ENCODE measurements around the gene QARS1.

QARS1 gene

GRCh38 chr3:49124991-49125670 is 20.6 kb upstream of the QARS1 start:
- H3K4me3 Mint-ChIP-seq = no peak overlapping the region
- H3K9me3 Mint-ChIP-seq = no peaks in the 10 kb centered on the region
- no peak for DNase-seq (ENCODE audit: low spot score)
- H3K27me3 Mint-ChIP-seq (ENCODE audit: low read depth) = no peaks in the 10 kb centered on the region
- peaks cover 5% of the 10 kb centered on the region for H3K4me1 Mint-ChIP-seq (ENCODE audit: low read depth)
- no peaks in the 10 kb centered on the region for H3K36me3 Mint-ChIP-seq (ENCODE audit: low read depth)
- no peak overlapping the region for H3K27ac Mint-ChIP-seq

DNA sequence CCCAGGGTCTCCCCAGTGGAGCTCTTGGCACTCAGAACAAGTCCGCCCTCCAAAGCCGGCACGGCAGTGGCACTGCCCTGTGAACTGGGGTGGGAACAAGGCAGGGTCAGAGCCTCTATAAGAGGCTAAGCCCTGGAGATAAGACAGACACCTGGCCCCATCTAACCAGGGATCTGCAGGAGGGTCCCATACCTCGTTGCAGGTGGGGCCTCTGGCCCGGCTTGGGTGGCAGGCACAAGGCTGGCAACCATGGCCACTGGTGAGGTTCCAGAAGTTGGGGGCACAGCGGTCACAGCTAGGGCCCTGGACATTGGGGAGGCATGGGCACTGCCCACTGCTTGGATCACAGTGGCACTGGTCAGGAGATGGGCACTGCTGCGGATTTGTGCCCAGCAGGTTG is 19.6 kb upstream of the QARS1 start:
- peaks cover 12% of the 10 kb centered on the region for H3K4me1 Mint-ChIP-seq (ENCODE audit: low read depth)
- H3K4me3 Mint-ChIP-seq = no peak overlapping the region
- no peak overlapping the region for H3K27ac Mint-ChIP-seq
- H3K36me3 Mint-ChIP-seq (ENCODE audit: low read depth) = peaks cover 2% of the 10 kb centered on the region
- no peaks in the 10 kb centered on the region for H3K9me3 Mint-ChIP-seq
- DNase-seq (ENCODE audit: low spot score) = no peak
- no peaks in the 10 kb centered on the region for H3K27me3 Mint-ChIP-seq (ENCODE audit: low read depth)

DNA sequence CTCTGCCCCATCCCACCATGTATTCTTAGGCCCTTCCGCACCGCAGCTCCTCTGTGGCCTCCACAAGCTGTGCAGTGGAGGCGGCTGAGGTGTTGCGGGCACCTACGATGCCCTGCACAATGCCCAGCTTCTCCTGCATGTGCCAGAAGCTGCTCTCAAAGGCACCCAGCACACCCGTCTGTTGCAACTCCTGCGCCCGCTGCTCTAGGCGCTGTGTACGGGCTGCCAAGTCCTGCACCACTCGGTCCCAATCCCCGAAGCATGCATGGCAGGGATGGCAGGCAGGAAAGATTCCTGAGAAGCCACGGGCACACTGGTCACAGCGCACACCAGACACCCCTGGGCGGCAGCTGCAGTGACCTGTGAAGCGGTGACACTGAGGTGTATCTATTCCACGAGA is 19.1 kb upstream of the QARS1 start:
- H3K4me3 Mint-ChIP-seq = no peak overlapping the region
- H3K4me1 Mint-ChIP-seq (ENCODE audit: low read depth) = peaks cover 15% of the 10 kb centered on the region
- peaks cover 7% of the 10 kb centered on the region for H3K36me3 Mint-ChIP-seq (ENCODE audit: low read depth)
- no peaks in the 10 kb centered on the region for H3K9me3 Mint-ChIP-seq
- DNase-seq (ENCODE audit: low spot score) = no peak
- H3K27ac Mint-ChIP-seq = no peak overlapping the region
- H3K27me3 Mint-ChIP-seq (ENCODE audit: low read depth) = no peaks in the 10 kb centered on the region

- no peaks in the 10 kb centered on the region for H3K9me3 Mint-ChIP-seq
- no peak overlapping the region for H3K27ac Mint-ChIP-seq
- DNase-seq (ENCODE audit: low spot score) = no peak
- peaks cover 9% of the 10 kb centered on the region for H3K36me3 Mint-ChIP-seq (ENCODE audit: low read depth)
- H3K4me3 Mint-ChIP-seq = no peak overlapping the region
- H3K27me3 Mint-ChIP-seq (ENCODE audit: low read depth) = no peaks in the 10 kb centered on the region
- H3K4me1 Mint-ChIP-seq (ENCODE audit: low read depth) = peaks cover 15% of the 10 kb centered on the region
These were observed 18.5 kb upstream of the QARS1 start for GRCh38 chr3:49122886-49123545.

DNA sequence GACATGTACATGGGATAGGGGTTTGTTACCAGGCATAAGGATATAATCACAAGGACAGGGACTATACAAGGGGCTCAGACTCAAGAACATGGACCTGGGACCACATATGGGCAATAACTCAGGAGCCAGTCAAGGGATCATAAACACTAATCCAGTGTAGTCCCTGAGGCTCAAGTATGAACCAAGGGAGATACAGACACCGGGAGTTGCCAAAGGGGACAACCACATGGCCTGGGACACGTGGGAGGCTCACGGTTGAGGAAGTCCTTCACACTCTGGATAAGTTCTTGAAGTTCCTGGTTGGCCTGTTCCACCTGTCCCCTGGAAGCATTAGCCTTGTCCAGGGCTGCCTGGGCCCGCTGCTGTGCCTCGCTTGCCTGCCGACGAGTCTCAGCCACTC is 17.9 kb upstream of the QARS1 start:
- Mint-ChIP-seq H3K4me3 (no peak overlapping the region), H3K4me1 (ENCODE audit: low read depth) (peaks cover 15% of the 10 kb centered on the region), H3K36me3 (ENCODE audit: low read depth) (peaks cover 14% of the 10 kb centered on the region), H3K27me3 (ENCODE audit: low read depth) (no peaks in the 10 kb centered on the region), H3K9me3 (no peaks in the 10 kb centered on the region), H3K27ac (no peak overlapping the region)
- no peak for DNase-seq (ENCODE audit: low spot score)

DNA sequence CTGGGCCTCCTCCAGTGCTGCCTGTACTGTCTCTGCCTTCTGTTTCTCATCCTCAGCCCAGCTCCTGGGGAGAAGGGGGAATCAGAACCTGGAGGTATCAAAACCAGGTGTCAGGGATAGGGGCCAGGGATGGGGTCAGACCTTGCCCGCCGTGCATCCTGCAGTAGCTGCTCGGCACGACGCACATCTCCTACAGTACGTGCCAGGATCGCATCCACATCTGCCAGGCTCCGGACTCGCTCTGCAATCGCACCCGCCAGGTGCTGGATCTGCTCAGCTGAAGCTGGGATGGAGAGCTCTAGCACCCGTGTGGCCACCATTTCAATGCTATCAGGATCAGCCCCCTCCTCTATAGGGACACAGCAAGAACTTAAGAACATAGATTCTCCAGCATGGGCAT is 17.5 kb upstream of the QARS1 start:
- H3K4me1 Mint-ChIP-seq (ENCODE audit: low read depth) = peaks cover 15% of the 10 kb centered on the region
- H3K27me3 Mint-ChIP-seq (ENCODE audit: low read depth) = no peaks in the 10 kb centered on the region
- H3K4me3 Mint-ChIP-seq = peak overlapping the region; percentile 95
- H3K9me3 Mint-ChIP-seq = no peaks in the 10 kb centered on the region
- H3K36me3 Mint-ChIP-seq (ENCODE audit: low read depth) = peaks cover 16% of the 10 kb centered on the region
- H3K27ac Mint-ChIP-seq = peak overlapping the region; percentile 78
- no peak for DNase-seq (ENCODE audit: low spot score)

GRCh38 chr3:49121132-49121736 is 16.7 kb upstream of the QARS1 start:
- Mint-ChIP-seq H3K4me3 (peak overlapping the region; percentile 95), H3K27me3 (ENCODE audit: low read depth) (no peaks in the 10 kb centered on the region), H3K4me1 (ENCODE audit: low read depth) (peaks cover 15% of the 10 kb centered on the region), H3K9me3 (no peaks in the 10 kb centered on the region), H3K36me3 (ENCODE audit: low read depth) (peaks cover 20% of the 10 kb centered on the region), H3K27ac (peak overlapping the region; percentile 78)
- DNase-seq (ENCODE audit: low spot score) = no peak

GRCh38 chr3:49120438-49121131 is 16.0 kb upstream of the QARS1 start, which contains the start of gene USP19:
USP19 (minus strand) TSS chr3:49120823; CDS start chr3:49119145, 1,678 bp downstream.
- H3K36me3 Mint-ChIP-seq (ENCODE audit: low read depth) = peaks cover 27% of the 10 kb centered on the region
- no peaks in the 10 kb centered on the region for H3K27me3 Mint-ChIP-seq (ENCODE audit: low read depth)
- DNase-seq (ENCODE audit: low spot score) = peak; percentile 95
- H3K4me1 Mint-ChIP-seq (ENCODE audit: low read depth) = peaks cover 15% of the 10 kb centered on the region
- peak within 1 kb of the TSS; percentile 92 for H3K27ac Mint-ChIP-seq
- H3K4me3 Mint-ChIP-seq = peak within 1 kb of the TSS; percentile 95
- no peaks in the 10 kb centered on the region for H3K9me3 Mint-ChIP-seq

DNA sequence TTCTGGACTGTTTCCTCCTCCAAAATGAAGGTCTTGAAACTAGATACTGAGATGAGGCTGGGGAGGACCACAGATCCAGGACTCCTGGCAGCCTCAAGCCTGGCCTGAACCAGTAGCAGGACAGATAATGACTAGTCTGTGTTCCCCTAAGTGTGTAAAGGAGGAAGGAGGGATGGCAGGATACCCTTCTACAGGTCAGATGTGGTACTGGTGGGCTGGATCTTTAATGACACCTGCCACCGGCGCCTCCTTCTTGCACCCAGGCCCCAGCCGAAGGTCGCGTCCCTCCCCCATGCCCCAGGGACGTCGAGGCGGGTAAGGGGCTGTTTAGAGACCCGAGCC is 15.5 kb upstream of the QARS1 start:
- no peak for DNase-seq (ENCODE audit: low spot score)
- H3K27ac Mint-ChIP-seq = peak overlapping the region; percentile 92
- peaks cover 32% of the 10 kb centered on the region for H3K36me3 Mint-ChIP-seq (ENCODE audit: low read depth)
- peaks cover 15% of the 10 kb centered on the region for H3K4me1 Mint-ChIP-seq (ENCODE audit: low read depth)
- H3K27me3 Mint-ChIP-seq (ENCODE audit: low read depth) = no peaks in the 10 kb centered on the region
- no peaks in the 10 kb centered on the region for H3K9me3 Mint-ChIP-seq
- H3K4me3 Mint-ChIP-seq = peak overlapping the region; percentile 95

GRCh38 chr3:49119439-49119838 is 14.9 kb upstream of the QARS1 start:
- Mint-ChIP-seq H3K9me3 (no peaks in the 10 kb centered on the region), H3K36me3 (ENCODE audit: low read depth) (peaks cover 36% of the 10 kb centered on the region), H3K27ac (peak overlapping the region; percentile 92), H3K27me3 (ENCODE audit: low read depth) (no peaks in the 10 kb centered on the region), H3K4me3 (peak overlapping the region; percentile 95), H3K4me1 (ENCODE audit: low read depth) (peaks cover 15% of the 10 kb centered on the region)
- no peak for DNase-seq (ENCODE audit: low spot score)

GRCh38 chr3:49119036-49119435 is 14.5 kb upstream of the QARS1 start:
- Mint-ChIP-seq H3K4me3 (peak overlapping the region; percentile 95), H3K27ac (peak overlapping the region; percentile 49), H3K36me3 (ENCODE audit: low read depth) (peaks cover 37% of the 10 kb centered on the region), H3K27me3 (ENCODE audit: low read depth) (no peaks in the 10 kb centered on the region), H3K4me1 (ENCODE audit: low read depth) (peaks cover 15% of the 10 kb centered on the region), H3K9me3 (no peaks in the 10 kb centered on the region)
- no peak for DNase-seq (ENCODE audit: low spot score)

DNA sequence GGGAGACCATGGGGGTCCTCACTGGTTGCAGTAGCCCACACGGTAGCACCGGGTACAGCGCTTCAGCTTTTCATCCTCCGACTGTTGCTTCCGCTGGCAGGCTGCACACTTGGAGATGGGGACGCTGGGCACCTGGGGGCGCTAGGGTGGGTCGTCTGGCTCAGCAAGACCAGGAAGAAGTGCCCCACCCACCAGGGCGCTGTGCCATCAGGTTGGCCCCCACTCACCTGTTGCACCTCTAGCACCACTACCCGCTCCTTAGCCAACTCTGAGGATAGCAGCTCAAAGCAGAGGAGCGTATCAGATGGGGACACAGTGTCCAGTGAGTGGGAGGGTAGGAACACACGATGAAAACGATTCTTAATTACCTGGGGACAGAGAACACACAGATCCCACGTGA is 7.7 kb upstream of the QARS1 start:
- H3K9me3 Mint-ChIP-seq = no peaks in the 10 kb centered on the region
- no peak overlapping the region for H3K4me3 Mint-ChIP-seq
- peaks cover 58% of the 10 kb centered on the region for H3K36me3 Mint-ChIP-seq (ENCODE audit: low read depth)
- no peak for DNase-seq (ENCODE audit: low spot score)
- H3K27me3 Mint-ChIP-seq (ENCODE audit: low read depth) = no peaks in the 10 kb centered on the region
- no peaks in the 10 kb centered on the region for H3K4me1 Mint-ChIP-seq (ENCODE audit: low read depth)
- H3K27ac Mint-ChIP-seq = no peak overlapping the region

DNA sequence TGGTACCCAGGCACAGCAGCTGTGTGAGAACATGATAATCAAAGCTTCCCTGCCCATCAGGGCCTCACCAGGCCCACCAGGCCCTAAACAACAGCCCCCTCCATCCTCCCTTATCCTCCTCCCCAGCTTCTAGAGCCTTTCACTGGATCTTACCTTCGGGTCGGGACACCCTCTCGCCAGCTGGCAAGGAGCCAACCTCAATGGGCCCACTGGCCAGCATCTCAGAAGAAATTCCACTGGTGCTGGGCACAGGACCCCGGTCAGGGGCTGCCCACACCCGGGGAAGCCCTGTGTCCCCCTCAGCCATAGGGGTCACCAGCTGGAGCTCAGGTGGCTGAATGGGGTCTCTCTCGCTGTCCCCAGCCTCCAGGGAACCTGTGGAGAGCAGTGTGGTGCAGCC is 6.8 kb upstream of the QARS1 start:
- DNase-seq (ENCODE audit: low spot score) = no peak
- H3K27ac Mint-ChIP-seq = no peak overlapping the region
- H3K4me1 Mint-ChIP-seq (ENCODE audit: low read depth) = no peaks in the 10 kb centered on the region
- H3K36me3 Mint-ChIP-seq (ENCODE audit: low read depth) = peaks cover 54% of the 10 kb centered on the region
- H3K27me3 Mint-ChIP-seq (ENCODE audit: low read depth) = no peaks in the 10 kb centered on the region
- no peak overlapping the region for H3K4me3 Mint-ChIP-seq
- H3K9me3 Mint-ChIP-seq = no peaks in the 10 kb centered on the region

DNA sequence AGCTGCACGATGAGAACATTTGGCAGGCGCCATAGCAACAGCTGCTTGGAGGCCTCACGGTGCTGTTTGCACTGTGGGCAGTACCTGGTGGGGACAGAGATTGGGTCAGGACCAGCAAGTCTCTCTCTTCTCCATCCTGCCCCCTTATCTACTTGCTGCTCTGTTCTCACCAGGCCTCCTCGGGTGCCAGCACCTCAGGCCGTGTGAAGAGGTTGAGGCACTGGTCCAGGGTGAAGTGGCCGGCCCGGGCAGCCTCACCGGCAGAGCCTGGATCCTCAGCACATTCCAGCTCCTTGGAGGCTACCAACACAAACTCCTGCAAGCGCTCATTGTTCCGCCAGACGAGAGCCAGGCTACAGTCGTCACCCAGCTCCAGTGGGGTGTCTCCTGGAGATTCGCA is 6.2 kb upstream of the QARS1 start:
- Mint-ChIP-seq H3K4me3 (no peak overlapping the region), H3K9me3 (no peaks in the 10 kb centered on the region), H3K27ac (no peak overlapping the region), H3K36me3 (ENCODE audit: low read depth) (peaks cover 49% of the 10 kb centered on the region), H3K4me1 (ENCODE audit: low read depth) (no peaks in the 10 kb centered on the region), H3K27me3 (ENCODE audit: low read depth) (no peaks in the 10 kb centered on the region)
- DNase-seq (ENCODE audit: low spot score) = no peak

Data from T-helper 2 cell treated with Interferon-gamma antibody and Interleukin-4, amounts not matched to agents 5 μg/mL and 100 μg/mL, for 36 hours (primary cell).